Endometrium (tissue), 2 donors: ENCODE data around the gene MYEOV.

ENCODE experiments used
- FAIRE-seq: peaks from 2 replicates; lab custom pipeline; 2012; peaks lifted over from hg19 to GRCh38; lab: Jason Lieb, UNC
- donor health status: control.
- donor health status: control.

Gene MYEOV

DNA sequence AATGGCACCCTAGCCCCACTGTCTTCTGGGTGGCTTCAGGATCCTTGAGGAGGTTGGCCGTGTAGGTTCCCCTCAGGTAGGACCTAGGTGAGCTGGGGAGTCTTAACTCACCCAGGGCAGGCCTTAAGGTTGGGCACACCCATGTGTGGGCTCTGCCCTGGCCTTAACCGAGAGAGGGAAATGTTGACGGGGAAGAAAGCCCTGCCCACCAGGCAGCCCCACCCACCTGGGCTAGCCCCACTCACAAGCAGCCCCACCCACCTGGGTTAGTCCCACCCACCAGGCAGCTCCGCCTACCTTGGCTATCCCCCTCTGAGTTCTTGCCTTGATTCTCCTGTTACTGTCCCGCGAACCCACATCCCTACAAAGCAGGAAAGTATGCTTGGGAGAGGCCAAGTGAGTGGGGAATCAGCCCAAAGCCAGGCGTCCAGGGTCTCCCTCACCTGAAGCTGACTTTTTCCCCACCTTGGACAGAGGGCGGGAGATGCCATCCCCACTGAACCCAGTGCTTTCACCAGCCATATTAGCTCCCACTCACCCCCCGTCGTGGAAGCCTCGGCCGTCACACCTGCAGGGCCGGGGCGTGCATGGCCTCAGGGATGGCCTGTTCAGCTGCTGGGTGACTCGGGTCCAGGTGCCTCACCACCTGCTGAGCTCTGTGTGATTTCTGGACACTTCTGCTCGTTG, at the start of gene MYEOV:
Gene MYEOV (plus strand): TSS at position 337 of the 687 bp plus-strand sequence. CDS start 1,200 bp downstream, outside the sequence.
- no peak for FAIRE-seq

DNA sequence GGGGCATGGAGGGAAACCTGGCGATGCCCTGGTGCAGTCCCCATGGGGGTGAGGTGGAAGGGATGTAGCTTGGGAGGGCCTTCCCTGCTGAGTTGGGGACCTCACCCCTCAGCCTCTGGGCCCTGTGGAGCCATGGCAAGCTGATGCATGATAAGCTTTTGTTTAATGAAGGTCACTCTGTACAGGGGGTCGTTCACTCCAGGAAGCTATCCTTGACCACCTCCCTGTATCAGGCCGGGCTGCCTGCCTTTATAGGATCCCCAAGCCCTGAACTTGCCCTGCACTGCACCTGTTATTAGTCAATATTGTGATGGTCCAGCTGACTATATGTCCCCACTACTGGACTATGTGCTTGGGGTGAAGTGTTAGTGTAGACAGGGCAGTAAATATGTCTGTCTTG, 49.7 kb upstream of the MYEOV start:
- FAIRE-seq, result no peak

- FAIRE-seq, result no peak
Measured at GRCh38 chr11:69245041-69245440, 48.9 kb upstream of the MYEOV start.

DNA sequence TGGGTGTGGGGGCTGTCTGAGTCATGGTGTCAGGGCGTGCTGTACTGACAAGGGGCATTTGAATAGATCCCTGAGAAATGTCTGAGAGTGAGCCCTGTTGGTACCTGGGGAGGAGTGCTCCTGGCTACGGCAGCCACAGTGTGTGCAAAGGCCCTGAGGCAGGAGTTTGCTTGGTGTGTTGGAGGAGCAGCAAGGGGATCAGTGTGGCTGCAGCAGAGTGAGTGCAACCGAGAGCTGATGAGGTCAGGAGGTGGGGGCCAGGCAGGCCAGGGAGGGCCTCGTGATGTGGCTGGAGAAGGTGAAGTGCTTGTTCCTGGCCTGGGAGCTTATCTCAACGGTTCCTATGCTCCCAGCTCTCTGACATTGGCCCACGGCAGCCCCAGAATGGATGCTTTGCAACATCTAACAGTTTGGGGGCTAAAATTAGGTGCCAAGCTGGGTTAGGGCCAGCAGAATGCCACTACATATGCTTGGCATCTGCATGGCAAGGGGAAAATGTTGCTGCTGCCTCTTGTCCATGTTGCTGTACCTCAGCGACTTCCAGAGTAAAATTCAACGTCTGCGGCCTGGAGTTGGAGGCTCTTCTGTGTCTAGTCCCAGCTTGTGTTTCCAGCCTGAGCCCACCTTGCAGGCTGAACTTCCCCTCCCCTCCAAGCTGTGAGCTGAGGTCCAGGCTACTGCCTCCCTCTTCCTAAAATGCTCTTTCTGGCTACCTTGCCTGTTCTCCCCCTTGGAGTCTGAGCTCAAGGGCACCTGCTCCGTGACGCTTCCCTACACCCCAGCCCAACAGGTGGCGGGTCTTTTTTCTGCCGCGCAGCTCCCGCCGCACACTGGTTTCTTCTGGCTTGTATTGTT, 48.2 kb upstream of the MYEOV start:
- FAIRE-seq, result no peak

DNA sequence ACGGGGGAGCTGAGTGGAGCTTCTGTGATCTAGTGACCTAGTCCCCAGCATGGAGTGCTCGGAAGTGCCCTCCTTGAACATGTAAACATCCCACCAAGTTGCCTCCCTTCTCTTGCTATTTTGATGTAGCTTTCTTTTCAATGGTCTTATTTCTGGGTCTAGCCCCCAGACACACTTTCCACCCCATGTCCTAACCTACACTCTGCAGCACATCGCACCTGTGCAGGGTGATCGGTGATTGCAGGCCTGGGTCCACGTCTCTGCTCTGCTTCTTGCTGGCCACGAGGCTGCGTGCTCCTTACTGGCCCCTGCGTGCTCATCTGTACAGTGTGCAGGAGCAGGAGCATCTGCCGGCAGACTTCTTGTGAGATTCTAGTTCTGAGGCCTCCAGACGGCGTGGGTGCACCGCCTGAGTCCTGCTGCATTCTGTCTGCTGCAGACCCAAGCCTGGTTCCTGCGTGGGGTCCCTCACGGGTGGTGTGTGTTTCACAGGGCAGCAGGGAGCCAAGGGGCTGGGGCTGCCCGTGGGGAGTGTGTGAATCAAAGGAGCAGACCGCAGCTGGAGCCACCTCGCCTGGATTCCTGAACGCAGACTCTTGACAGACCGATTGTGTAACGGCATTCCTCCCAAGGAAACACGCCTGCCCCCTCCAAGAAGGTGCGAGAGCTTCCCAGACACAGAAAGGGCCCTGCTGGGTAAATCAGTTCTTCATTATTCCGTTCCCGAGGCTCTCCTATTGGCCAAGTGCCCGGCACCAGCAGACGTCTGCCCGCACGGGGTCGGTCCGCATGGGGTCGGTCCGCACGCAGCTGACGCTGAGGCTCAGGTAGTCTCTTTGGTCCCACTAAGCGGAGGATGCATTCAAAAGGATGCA, 44.4 kb upstream of the MYEOV start:
- no peak for FAIRE-seq

DNA sequence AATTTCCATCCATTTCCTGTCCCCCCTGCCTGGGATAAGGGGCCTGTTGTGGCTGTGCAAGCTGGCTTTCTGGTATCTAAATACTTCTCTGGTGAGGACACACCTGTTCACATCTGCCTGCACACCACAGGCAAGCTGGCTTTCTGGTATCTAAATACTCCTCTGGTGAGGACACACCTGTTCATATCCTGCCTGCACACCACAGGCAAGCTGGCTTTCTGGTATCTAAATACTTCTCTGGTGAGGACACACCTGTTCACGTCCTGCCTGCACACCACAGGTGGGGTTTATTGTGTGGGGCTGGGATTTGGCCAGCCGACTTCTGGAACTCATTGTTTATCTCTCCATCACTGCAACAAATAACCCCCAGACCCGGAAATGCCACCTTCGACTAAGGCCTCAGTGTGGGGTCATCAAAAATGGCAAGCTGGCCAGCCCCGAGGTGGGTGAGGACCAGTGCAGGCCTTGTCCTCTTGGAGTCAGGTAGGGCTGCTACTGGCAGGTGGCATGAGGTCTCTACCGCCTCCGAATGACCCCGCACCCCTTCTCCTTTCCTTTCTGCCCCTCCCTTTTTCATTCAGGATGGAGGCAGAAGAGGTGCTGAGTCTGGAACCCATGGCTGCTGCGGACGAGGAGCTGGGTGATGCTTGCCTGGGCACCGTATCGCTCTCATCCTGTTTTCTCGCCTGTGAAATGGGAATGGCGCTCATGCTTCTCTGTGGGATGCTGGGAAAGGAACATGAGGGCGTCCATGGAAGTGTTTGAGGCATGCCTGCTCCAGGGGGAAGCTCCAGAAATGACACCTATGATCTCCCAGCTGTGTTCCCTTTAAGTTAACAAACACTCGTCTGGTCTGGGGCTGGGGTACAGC, 43.5 kb upstream of the MYEOV start:
- no peak for FAIRE-seq

DNA sequence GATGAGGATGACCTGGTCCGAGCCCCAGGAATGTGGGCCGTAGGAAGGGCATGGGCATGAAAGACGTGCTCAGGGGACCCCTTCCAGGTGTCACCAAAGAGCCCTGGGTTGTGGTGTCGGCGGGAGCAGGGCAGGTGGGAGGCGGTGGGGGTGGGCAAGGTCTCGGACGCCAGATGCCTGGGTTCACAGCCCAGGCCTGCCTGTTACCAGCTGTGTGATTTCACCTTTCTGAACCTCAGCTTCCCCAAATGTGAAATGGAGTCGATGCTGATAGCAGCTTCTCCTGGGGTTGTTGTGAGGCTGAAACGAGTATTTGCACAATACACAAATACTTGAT, 42.9 kb upstream of the MYEOV start:
- no peak for FAIRE-seq

GRCh38 chr11:69251639-69252489, 42.1 kb upstream of the MYEOV start:
- no peak for FAIRE-seq

DNA sequence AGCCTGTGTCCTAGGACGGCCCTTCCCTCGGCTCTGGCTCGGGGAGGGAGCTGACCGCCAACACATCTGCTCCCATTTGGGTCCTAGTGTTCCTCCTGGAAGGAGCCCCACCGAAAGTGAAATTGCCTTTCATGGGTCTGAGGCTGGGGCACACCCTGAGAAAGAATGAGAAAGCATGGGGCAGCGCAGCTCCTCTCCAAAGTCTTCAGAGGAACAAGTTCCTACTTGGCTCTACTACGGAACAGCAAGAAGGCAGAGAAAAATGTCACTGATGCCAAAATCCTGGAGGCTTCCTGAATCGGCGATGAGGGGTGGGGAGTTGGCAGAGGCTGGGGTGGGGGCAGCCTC, 41.5 kb upstream of the MYEOV start:
- FAIRE-seq, result no peak

DNA sequence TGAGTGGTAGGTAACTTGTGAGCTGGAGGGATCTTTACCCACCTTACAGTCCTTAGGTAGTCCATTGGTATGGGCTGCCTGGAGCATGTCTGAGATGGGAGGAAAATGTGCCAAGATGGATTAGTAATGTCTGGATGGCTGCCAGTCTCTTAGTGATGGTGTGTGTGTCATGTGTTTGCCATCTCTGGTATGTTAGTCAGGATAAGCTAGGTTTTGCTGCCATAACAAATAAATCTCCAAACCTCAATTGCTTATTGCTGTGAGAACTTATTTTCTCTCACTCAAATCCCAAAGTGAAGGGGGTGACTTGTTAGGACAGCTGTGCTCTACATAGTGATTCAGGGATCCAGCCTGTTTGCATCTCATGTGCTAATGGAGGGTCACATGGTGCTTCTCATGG, 40.9 kb upstream of the MYEOV start:
- FAIRE-seq, result no peak

- no peak for FAIRE-seq
Measured at GRCh38 chr11:69257134-69257533, 36.8 kb upstream of the MYEOV start.

DNA sequence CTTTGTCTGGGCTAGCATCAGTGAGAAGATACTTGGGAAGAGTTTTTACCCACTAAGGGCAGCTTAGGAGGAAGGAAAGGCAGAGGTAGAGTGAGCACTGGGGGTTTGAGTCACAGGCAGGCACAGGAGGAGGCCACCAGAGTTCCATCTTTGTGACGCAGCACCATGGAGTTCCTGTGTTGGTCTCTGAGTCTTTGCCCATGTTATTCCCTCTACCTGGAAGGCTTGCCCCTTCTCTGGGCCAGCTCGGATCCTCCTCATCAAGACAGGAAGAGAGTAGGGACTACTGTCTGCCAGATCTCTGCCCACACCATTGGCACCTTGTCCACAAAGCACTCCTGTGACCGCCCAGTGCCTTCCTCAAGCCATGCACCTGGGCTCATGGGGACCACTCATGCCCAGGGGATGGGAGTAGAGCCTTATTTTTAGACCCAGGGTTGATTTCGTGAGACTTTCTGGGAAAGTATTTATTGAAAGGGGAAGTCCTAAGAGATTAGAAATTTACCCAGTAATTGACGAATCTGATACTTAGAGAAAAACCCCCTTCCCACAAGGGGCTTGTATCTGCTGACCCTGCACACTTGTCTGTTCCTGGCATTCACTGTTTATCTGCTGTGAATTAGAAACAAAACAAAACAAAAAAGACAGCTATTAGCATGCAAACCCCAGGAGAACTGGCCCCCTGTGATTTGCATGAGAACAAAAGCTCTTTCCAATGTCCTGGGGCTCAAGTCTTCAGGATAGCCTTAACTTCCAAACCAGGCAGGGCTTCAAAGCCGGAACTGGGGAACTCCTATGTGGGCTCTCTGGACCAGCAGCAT, 35.9 kb upstream of the MYEOV start:
- FAIRE-seq, result no peak

DNA sequence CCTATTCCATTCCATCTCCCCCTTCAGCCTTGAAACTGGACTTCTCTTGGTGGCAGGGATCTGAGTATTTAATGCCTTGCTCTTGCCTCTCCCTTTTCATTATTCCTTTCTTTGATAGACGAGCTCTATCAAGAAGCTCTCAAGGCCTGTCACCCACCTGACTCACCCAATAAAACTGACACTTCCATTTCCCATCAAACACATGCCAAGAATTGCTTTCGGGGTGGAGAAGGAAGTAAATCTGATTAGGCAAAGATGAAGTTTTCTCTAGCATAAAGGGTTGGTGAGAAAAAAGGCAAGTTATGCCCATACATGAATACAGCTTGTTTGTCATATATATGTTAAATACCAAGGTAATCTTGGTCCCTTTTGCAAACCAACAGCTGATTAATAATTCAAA, 34.9 kb upstream of the MYEOV start:
- FAIRE-seq, result no peak

DNA sequence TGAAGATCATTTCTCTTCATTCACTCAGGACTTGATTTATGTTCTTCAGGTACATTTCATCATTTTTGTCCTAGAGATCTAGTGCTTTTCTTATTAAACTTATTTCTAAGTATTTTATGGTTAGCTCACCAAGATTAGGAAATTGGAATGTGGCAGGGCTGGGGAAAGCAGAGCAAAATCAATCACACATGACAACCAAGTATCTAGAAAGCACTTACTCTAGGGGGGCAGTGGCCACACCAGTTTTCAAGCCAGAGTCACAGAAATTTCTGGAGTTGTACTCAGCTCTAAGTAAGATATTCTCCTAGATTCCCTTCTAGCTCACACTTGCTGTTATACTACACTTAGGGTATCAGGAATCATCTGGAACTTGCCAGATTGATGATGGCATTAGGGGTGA, 33.3 kb upstream of the MYEOV start:
- no peak for FAIRE-seq

GRCh38 chr11:69261116-69261515, 32.8 kb upstream of the MYEOV start:
- FAIRE-seq, result no peak

DNA sequence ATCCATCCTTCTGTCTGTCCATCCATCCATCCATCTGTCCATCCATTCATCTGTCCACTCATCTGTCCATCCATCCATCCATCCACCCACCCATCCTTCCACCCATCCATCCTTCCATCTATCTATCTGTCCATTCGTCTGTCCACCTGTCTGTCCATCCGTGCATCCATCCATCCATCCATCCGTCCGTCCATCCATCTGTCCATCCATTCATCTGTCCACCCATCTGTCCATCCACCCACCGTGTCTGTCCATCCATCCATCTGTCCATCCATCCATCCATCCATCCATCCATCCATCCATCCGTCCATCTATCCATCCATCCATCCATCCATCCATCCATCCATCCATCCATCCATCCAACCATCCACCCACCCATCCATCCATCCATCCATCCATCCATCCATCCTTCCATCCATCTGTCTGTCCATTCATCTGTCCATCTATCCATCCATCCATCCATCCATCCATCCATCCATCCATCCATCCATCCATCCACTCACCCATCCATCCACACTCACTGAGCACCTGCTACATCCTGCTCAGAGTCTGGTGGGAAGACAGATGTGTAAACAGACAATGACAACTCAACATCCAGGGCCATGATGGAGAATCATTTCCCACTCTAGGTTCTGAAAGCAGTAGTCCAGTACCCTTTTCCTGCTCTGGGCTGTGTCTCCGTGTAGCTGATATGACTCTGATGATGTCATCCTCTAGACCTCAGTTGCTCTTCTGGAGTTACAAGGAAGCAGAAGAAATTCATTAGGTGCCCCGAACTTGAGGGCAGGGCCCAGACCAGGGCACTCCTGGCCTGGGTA, 30.8 kb upstream of the MYEOV start:
- no peak for FAIRE-seq

DNA sequence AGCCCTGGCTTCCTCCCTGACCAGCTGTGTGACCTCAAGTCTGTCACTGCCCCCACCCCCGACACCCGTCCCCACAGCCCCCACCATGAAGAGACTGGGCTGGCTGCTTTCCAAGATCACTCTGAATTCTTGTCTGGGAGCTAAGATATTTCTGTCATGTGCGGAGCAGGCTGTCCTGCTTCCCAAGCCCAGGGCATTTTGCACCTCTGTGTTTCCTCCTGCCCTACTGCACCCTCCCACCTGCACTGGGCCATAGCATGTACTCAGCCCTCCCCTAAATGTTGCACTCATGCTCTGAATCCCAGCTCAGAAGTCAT, 30.3 kb upstream of the MYEOV start:
- FAIRE-seq, result no peak

- FAIRE-seq, result no peak
Measured at GRCh38 chr11:69264486-69264885, 29.5 kb upstream of the MYEOV start.

DNA sequence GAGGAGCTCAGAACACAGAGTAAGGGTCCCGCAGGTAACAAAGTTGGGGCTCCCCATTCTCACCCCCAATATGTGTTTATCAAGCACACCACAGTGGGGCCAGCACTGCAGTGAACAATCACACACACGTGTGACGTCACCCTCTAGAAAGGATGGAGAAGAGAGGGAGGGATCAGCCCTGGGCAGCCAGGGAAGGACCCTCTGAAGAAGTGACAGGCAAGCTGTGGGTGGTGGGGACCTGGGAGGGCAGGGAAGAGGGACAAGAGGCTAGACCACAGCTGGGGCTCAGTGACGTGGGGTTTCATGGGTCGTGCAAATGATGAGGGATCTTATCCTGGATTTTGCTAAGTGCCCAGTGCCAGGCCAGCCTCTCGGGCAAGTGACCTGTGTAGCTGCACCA, 28.7 kb upstream of the MYEOV start:
- no peak for FAIRE-seq
